Right lobe of liver (tissue), 4 donors: ENCODE data around the gene SKP2.

Experiments
- POLR2A ChIP-seq: fragments of 450-650 bp; IDR thresholded peaks from one replicate; pipeline ENCODE4 v1.6.1; 2017; ENCODE audit warnings: antibody characterized with exemption, mild to moderate bottlenecking
- TF ChIP-seq, protein P1 (sequence below), 4 donors: fragments of 200-600 bp in 3 of 4; fragments of 450-650 bp in 1 of 4; IDR thresholded peaks; one replicate each; pipeline versions ENCODE4 v1.5.1 to v1.8.0; 2016 to 2022; ENCODE audit warnings: antibody characterized with exemption in 4 of 4, mild to moderate bottlenecking in 2 of 4
- donor health status: DM: no; HTN: no; CAD: no.
- donor health status: DM: no; HTN: no; CAD: no.
- donor health status: DM: no; HTN: yes; CAD: no.

DNA sequence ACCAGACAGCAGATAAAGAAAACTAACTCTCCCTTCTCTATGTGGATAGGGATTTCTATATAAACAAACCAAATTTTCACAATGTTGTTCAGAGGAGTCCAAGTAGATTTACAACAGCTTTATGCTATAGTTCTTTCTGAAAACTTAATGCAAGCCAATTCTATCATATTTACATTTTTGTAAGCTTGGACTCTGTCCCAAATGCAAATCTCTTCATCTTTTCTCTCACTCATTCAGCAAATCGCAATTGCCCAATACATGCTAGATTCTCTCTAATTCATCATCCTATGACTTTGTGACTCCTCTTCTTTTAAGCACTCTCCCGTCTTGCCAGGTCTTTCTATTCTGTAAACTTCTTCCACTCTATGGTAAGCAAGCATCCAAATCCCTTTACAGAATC is 46.1 kb upstream of the SKP2 start:
- no peak for TF ChIP-seq POLR2A
- TF ChIP-seq, protein P1, sequence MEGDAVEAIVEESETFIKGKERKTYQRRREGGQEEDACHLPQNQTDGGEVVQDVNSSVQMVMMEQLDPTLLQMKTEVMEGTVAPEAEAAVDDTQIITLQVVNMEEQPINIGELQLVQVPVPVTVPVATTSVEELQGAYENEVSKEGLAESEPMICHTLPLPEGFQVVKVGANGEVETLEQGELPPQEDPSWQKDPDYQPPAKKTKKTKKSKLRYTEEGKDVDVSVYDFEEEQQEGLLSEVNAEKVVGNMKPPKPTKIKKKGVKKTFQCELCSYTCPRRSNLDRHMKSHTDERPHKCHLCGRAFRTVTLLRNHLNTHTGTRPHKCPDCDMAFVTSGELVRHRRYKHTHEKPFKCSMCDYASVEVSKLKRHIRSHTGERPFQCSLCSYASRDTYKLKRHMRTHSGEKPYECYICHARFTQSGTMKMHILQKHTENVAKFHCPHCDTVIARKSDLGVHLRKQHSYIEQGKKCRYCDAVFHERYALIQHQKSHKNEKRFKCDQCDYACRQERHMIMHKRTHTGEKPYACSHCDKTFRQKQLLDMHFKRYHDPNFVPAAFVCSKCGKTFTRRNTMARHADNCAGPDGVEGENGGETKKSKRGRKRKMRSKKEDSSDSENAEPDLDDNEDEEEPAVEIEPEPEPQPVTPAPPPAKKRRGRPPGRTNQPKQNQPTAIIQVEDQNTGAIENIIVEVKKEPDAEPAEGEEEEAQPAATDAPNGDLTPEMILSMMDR (IDR thresholded peaks at IDR 0.05) = no peak
